Endothelial cell of umbilical vein (primary cell): ENCODE measurements around the gene WNT11. TPM values are rescaled to one million over a fixed set of nuclear protein-coding genes. Genes with fewer than 3 reads are reported as not detected.

Experiments
- BruUV-seq: library from RNA; stranded (reverse); fragments of 400-500 nt; replicated peaks from 2 replicates; lab custom pipeline; 2021; lab: Mats Ljungman, UMichigan
- CTCF ChIA-PET: fragments of 300-600, 350-600 bp; sonication (Branson Sonifier 250); formaldehyde crosslinking; loops from one replicate; lab custom pipeline; 2021; ENCODE audit warnings: antibody characterized with exemption, inconsistent platforms; lab: Charles Lee
- POLR2A ChIA-PET: fragments of 300-600, 350-600 bp; sonication (Branson Sonifier 250); formaldehyde crosslinking; loops from one replicate; lab custom pipeline; 2021; ENCODE audit warnings: antibody characterized with exemption, inconsistent platforms; lab: Charles Lee
- DNase-seq: peaks from one replicate; pipeline ENCODE4 v3.0.0-alpha.2; 2011; ENCODE audit warnings: low read depth, low spot score
- FAIRE-seq: peaks from 2 replicates; lab custom pipeline; 2011; peaks lifted over from hg19 to GRCh38; lab: Jason Lieb, UNC
- H2AFZ ChIP-seq: 2 replicates; pipeline ENCODE4 v1.6.0; 2012; ENCODE audit warnings: low read depth, low read length, control low read depth, inconsistent platforms
- H3K27ac ChIP-seq: 2 replicates; pipeline ENCODE4 v1.5.1; 2011; ENCODE audit warnings: low read depth, mild to moderate bottlenecking, control low read depth, low read length, moderate library complexity; ENCODE audit not compliant: insufficient read depth
- H3K27me3 ChIP-seq, 2 experiments: 2 replicates each; pipeline versions ENCODE4 v1.6.0 to v1.6.1; 2011; ENCODE audit warnings: low read length in 2 of 2, mixed read lengths in 1 of 2; ENCODE audit not compliant: control insufficient read depth in 2 of 2, insufficient read depth in 2 of 2
- H3K36me3 ChIP-seq, 2 experiments: 2 replicates in 1 of 2; 3 replicates in 1 of 2; pipeline ENCODE4 v1.5.1; 2011; ENCODE audit warnings: low read length in 2 of 2, mild to moderate bottlenecking in 1 of 2, moderate library complexity in 1 of 2; ENCODE audit not compliant: control insufficient read depth in 2 of 2, insufficient read depth in 2 of 2; ENCODE audit errors: extremely low read depth in 1 of 2
- H3K4me1 ChIP-seq: 3 replicates; pipeline ENCODE4 v1.5.1; 2011; ENCODE audit warnings: mild to moderate bottlenecking, low read length; ENCODE audit not compliant: control insufficient read depth, insufficient read depth; ENCODE audit errors: extremely low read depth
- H3K4me2 ChIP-seq: 2 replicates; pipeline ENCODE4 v1.6.1; 2011; ENCODE audit warnings: low read length, control low read depth, mixed read lengths; ENCODE audit not compliant: insufficient read depth
- H3K4me3 ChIP-seq, 3 experiments: fragments of 200-600 bp in 1 of 3; sonication (generic), shearing (Covaris generic) in 1 of 3; replicated peaks in 1 of 3; 2 replicates each; pipeline ENCODE4 v1.5.1; 2011 to 2016; ENCODE audit warnings: control low read depth in 3 of 3, low read length in 3 of 3, mild to moderate bottlenecking in 2 of 3, inconsistent platforms in 1 of 3, low read depth in 1 of 3, moderate library complexity in 1 of 3; ENCODE audit not compliant: insufficient read depth in 1 of 3
- H3K79me2 ChIP-seq: 2 replicates; pipeline ENCODE4 v1.6.0; 2012; ENCODE audit warnings: low read length, inconsistent platforms; ENCODE audit not compliant: control insufficient read depth, insufficient read depth
- H3K9ac ChIP-seq: replicated peaks from 2 replicates; pipeline ENCODE3; 2011; ENCODE audit warnings: low read length, control low read depth; ENCODE audit not compliant: insufficient read depth; ENCODE audit errors: extremely low read depth
- H3K9me1 ChIP-seq: replicated peaks from 3 replicates; pipeline ENCODE4 v1.6.0; 2011; ENCODE audit warnings: mild to moderate bottlenecking, low read length; ENCODE audit not compliant: control insufficient read depth, insufficient read depth; ENCODE audit errors: extremely low read depth
- H3K9me3 ChIP-seq: replicated peaks from 2 replicates; pipeline ENCODE4 v1.5.1; 2012; ENCODE audit warnings: low read length, inconsistent platforms; ENCODE audit not compliant: control insufficient read depth, insufficient read depth
- H4K20me1 ChIP-seq: replicated peaks from 2 replicates; pipeline ENCODE3; 2011; ENCODE audit warnings: mild to moderate bottlenecking, low read length; ENCODE audit not compliant: control insufficient read depth, insufficient read depth; ENCODE audit errors: extremely low read depth
- EZH2 ChIP-seq: IDR thresholded peaks from 2 replicates; pipeline ENCODE4 v1.6.1; 2012; ENCODE audit warnings: borderline replicate concordance, low read depth, mild to moderate bottlenecking, moderate library complexity, low read length, inconsistent platforms; ENCODE audit not compliant: severe bottlenecking
- FOS ChIP-seq: IDR thresholded peaks from 2 replicates; pipeline ENCODE4 v1.6.1; 2011; ENCODE audit warnings: mild to moderate bottlenecking, low read length, moderate library complexity, borderline replicate concordance; ENCODE audit not compliant: insufficient read depth
- GATA2 ChIP-seq: IDR thresholded peaks from 2 replicates; pipeline ENCODE4 v1.7.0; 2011; ENCODE audit warnings: low read depth, mild to moderate bottlenecking, moderate library complexity, mixed read lengths, low read length; ENCODE audit not compliant: insufficient read length, insufficient read depth
- JUN ChIP-seq: IDR thresholded peaks from 2 replicates; pipeline ENCODE4 v1.6.1; 2011; ENCODE audit warnings: borderline replicate concordance, low read depth; ENCODE audit not compliant: insufficient read length, insufficient read depth
- MYC ChIP-seq: IDR thresholded peaks from one replicate; pipeline ENCODE4 v1.6.1; 2011; ENCODE audit warnings: mild to moderate bottlenecking, low read depth, low read length
- POLR2A ChIP-seq: IDR thresholded peaks from 2 replicates; pipeline ENCODE4 v1.6.1; 2012; ENCODE audit warnings: low read depth, mild to moderate bottlenecking, control low read depth, low read length
- POLR2AphosphoS5 ChIP-seq: IDR thresholded peaks from 2 replicates; pipeline ENCODE4 v1.6.1; 2012; ENCODE audit warnings: low read depth, mild to moderate bottlenecking, control low read depth, low read length, moderate library complexity; ENCODE audit not compliant: insufficient read depth
- dilution Hi-C: fragments of 300-500 bp; cut with MboI; formaldehyde crosslinking; loops from one replicate; pipeline ENCODE4 v1.15.0; 2019; ENCODE audit warnings: low sequenced_read_pairs; ENCODE audit not compliant: extremely low pct_ligation_motif_present
- intact Hi-C: fragments of 100-400 bp; cut with micrococcal nuclease; formaldehyde crosslinking; loops from one replicate; pipeline ENCODE4 v1.10.0; 2022
- polyA plus RNA-seq, 4 experiments: library from polyadenylated mRNA; depleted of rRNA in 3 of 4; stranded (reverse) in 3 of 4; unstranded in 1 of 4; fragments of >200 nt; gene quantifications; 2 replicates each; pipeline versions ENCODE4 v1.2.1 to v1.2.3, GENCODE V29; 2011 to 2012; ENCODE audit warnings: missing spikeins in 1 of 4
- total RNA-seq: library from RNA; stranded (reverse); gene quantifications from 2 replicates; pipeline ENCODE4 v1.2.3, GENCODE V29; 2021
- TF ChIP-seq, protein P1 (sequence below): IDR thresholded peaks from 2 replicates; pipeline ENCODE4 v1.6.1; 2011; ENCODE audit not compliant: insufficient read depth, insufficient read length
- TF ChIP-seq, protein P2 (sequence below), 2 donors: IDR thresholded peaks; 1 replicate in 1 of 2; 2 replicates in 1 of 2; pipeline ENCODE4 v1.5.1; 2011; ENCODE audit warnings: low read length in 2 of 2, mild to moderate bottlenecking in 2 of 2, moderate library complexity in 2 of 2, control low read depth in 1 of 2, inconsistent platforms in 1 of 2, low read depth in 1 of 2; ENCODE audit not compliant: insufficient read depth in 1 of 2; ENCODE audit errors: extremely low read depth in 1 of 2

WNT11 gene
- total and polyA plus RNA-seq, 2 donors (not counting 3 experiments of a cell fraction or from before 2014, with no cell fraction given) = not detected

DNA sequence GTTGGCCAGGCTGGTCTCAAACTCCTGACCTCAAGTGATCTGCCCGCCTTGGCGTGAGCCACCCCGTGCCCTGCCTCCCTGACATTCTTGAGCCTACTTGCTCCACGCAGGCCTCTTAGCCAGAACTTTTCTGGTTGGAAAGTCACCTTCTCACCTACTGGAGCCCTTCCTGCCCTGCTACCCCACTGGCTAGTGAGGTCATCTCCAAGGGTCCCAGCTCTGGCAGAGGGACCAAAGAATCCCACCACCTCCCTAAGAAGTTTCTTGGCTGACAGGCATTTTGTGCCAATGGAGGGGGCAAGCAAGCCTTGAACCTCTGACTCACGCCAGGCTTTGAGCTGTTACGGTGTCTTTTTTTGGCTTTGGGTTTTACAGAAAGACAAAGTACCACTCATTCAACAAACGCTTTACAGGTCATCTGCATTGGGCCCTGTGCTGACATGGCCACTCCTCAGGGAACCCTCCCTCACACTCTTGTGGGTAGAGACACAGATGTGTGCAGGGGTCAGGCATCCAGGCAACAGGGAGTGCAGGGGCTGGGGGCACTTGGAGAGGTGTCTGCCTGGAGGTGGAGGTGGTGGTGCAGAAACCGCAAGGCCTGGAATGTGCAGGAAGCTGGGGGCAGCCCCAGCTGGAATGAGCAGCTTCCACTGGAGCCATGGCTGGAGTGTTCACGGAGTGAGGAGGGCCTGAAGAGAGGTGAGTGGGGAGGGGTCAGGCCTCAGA, 27.1 kb upstream of the WNT11 start:
- no peak overlapping the region for H3K9ac ChIP-seq
- H3K9me3 ChIP-seq = no peaks in the 10 kb centered on the region
- H3K36me3 ChIP-seq = no peaks in the 10 kb centered on the region
- ChIA-PET CTCF (interaction anchor here (1.1 to 6.5 kb wide), 3 partner anchors 11 to 85 kb away, joined by 3 to 61 read pairs (median 3); no protein-coding TSS in a partner anchor), POLR2A (interaction anchor here (0.6 kb wide), 1 partner anchor 609 kb away, joined by 5 read pairs; no protein-coding TSS in a partner anchor)
- no peak overlapping the region for H3K4me2 ChIP-seq
- FAIRE-seq (no peak), DNase-seq (no peak)
- no peaks in the 10 kb centered on the region for H3K9me1 ChIP-seq
- H2AFZ ChIP-seq = no peak overlapping the region
- no peak overlapping the region for H3K4me3 ChIP-seq
- BruUV-seq = no TSS peak
- H3K27me3 ChIP-seq = no peaks in the 10 kb centered on the region
- peaks cover 8% of the 10 kb centered on the region for H3K4me1 ChIP-seq
- H3K79me2 ChIP-seq = no peaks in the 10 kb centered on the region
- TF ChIP-seq FOS (no peak), JUN (no peak), POLR2AphosphoS5 (no peak)
- dilution Hi-C loops = no loop called here
- no peak overlapping the region for H3K27ac ChIP-seq
- intact Hi-C loops = no loop called here
- H4K20me1 ChIP-seq = no peaks in the 10 kb centered on the region

DNA sequence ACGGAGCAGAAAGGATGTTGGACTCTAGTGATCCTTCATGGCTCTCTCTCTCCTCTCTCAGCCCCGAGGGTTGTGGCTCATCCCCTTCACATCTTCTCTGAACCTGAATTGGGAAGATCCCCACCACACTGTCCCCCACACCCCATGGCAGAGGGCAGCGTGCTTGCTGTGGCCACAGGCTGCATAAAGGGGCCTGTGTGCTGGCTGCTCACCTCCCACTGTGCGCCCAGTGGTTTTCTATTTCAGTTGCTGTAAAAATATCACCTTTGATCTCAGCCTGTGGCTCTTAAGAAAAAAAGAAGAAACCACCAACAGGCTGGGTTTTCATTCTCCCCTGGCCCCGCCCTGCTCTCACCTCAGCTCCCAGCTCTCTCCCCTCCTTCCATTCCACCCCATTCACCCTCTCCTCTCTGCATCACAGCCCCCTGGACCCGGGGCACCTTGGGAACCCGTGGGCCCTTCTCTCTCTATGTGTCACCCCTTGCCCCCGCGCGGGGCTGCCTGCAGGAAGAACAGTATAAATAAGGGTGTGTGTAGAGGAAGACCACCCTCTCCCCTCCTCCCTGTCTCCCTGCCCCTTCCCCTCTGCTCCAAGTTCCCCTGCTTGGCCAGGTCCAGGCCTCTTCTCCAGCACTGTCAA, 25.8 kb upstream of the WNT11 start:
- H3K9ac ChIP-seq = no peak overlapping the region
- intact Hi-C loops (no loop called here), dilution Hi-C loops (no loop called here)
- H3K36me3 ChIP-seq = no peaks in the 10 kb centered on the region
- CTCF ChIA-PET = interaction anchor here (0.8 to 6.5 kb wide), 2 partner anchors 23 to 51 kb away, joined by 3 to 61 read pairs; no protein-coding TSS in a partner anchor
- no peaks in the 10 kb centered on the region for H3K79me2 ChIP-seq
- FAIRE-seq (no peak), DNase-seq (no peak)
- H2AFZ ChIP-seq = no peak overlapping the region
- POLR2A ChIA-PET = no interaction called here
- H3K27me3 ChIP-seq = no peaks in the 10 kb centered on the region
- no TSS peak for BruUV-seq
- H3K27ac ChIP-seq = no peak overlapping the region
- H4K20me1 ChIP-seq = no peaks in the 10 kb centered on the region
- TF ChIP-seq EZH2 (no peak), JUN (no peak), POLR2AphosphoS5 (no peak), GATA2 (no peak), POLR2A (no peak), FOS (no peak), MYC (no peak)
- TF ChIP-seq, protein P1, sequence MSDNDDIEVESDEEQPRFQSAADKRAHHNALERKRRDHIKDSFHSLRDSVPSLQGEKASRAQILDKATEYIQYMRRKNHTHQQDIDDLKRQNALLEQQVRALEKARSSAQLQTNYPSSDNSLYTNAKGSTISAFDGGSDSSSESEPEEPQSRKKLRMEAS = no peak
- TF ChIP-seq, protein P2, sequence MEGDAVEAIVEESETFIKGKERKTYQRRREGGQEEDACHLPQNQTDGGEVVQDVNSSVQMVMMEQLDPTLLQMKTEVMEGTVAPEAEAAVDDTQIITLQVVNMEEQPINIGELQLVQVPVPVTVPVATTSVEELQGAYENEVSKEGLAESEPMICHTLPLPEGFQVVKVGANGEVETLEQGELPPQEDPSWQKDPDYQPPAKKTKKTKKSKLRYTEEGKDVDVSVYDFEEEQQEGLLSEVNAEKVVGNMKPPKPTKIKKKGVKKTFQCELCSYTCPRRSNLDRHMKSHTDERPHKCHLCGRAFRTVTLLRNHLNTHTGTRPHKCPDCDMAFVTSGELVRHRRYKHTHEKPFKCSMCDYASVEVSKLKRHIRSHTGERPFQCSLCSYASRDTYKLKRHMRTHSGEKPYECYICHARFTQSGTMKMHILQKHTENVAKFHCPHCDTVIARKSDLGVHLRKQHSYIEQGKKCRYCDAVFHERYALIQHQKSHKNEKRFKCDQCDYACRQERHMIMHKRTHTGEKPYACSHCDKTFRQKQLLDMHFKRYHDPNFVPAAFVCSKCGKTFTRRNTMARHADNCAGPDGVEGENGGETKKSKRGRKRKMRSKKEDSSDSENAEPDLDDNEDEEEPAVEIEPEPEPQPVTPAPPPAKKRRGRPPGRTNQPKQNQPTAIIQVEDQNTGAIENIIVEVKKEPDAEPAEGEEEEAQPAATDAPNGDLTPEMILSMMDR (IDR thresholded peaks at IDR 0.05; ENCODE audit: extremely low read depth in 1 of 2, insufficient read depth in 1 of 2, low read depth in 1 of 2, low read length in 2 of 2) = no peak
- no peak overlapping the region for H3K4me2 ChIP-seq
- H3K9me3 ChIP-seq = no peaks in the 10 kb centered on the region
- H3K4me1 ChIP-seq = peaks cover 8% of the 10 kb centered on the region
- no peak overlapping the region for H3K4me3 ChIP-seq
- H3K9me1 ChIP-seq = no peaks in the 10 kb centered on the region
